Left lung (tissue), 10 donors: ENCODE data around the gene CCND2. TPM values are rescaled to one million over a fixed set of nuclear protein-coding genes. Genes with fewer than 3 reads are reported as not detected.

Source experiments
- ATAC-seq: fragments of 200-7000 bp; cut with Tn5 transposase; one replicate; pipeline ENCODE4 v1.9.1; 2020; ENCODE audit warnings: moderate library complexity
- DNase-seq, 4 donors: peaks; one replicate each; pipeline ENCODE4 v3.0.0-alpha.2; 2013 to 2020
- H3K27ac ChIP-seq, 2 donors: fragments of 200-600 bp; sonication (generic) in 1 of 2; one replicate each; pipeline versions ENCODE4 v1.5.0 to v1.8.0; 2020 to 2021
- H3K27me3 ChIP-seq, 2 donors: fragments of 200-600 bp; sonication (generic) in 1 of 2; one replicate each; pipeline versions ENCODE4 v1.5.0 to v1.8.0; 2020 to 2021
- H3K36me3 ChIP-seq, 2 donors: fragments of 200-600 bp; sonication (generic) in 1 of 2; one replicate each; pipeline versions ENCODE4 v1.5.0 to v1.8.0; 2020 to 2021
- H3K4me1 ChIP-seq, 2 donors: fragments of 200-600 bp; one replicate each; pipeline ENCODE4 v1.8.0; 2021
- H3K4me3 ChIP-seq, 2 donors: fragments of 200-600 bp; sonication (generic) in 1 of 2; one replicate each; pipeline versions ENCODE4 v1.5.0 to v1.8.0; 2020 to 2021; ENCODE audit warnings: mild to moderate bottlenecking in 1 of 2
- H3K9me3 ChIP-seq, 2 donors: fragments of 200-600 bp; sonication (generic) in 1 of 2; one replicate each; pipeline versions ENCODE4 v1.5.0 to v1.8.0; 2020 to 2021
- intact Hi-C, 2 donors: fragments of 100-400 bp; cut with DNase I; formaldehyde crosslinking; loops; one replicate each; pipeline versions ENCODE4 v1.11.2 to v1.14.2; 2022
- polyA plus RNA-seq, 6 donors: library from polyadenylated mRNA; unstranded; fragments of 120-200 nt; gene quantifications; one replicate each; pipeline ENCODE4 v1.2.1, GENCODE V29; 2013; ENCODE audit not compliant: insufficient read length in 6 of 6
- total RNA-seq, 2 donors: library from RNA; stranded (reverse); fragmentation: NEBNext Ultra II Directional; extraction: Animal tissue kit (Norgen Biotek cat#: 25700); gene quantifications; one replicate each; pipeline ENCODE4 v1.2.1, GENCODE V29; 2021
- TF ChIP-seq, protein P1 (sequence below), 2 donors: fragments of 200-600 bp; sonication (generic) in 1 of 2; IDR thresholded peaks; one replicate each; pipeline versions ENCODE4 v1.5.0 to v1.8.0; 2021; ENCODE audit warnings: antibody characterized with exemption in 2 of 2
- donor health status: DM: no; HTN: yes; CAD: no.
- donor health status: DM: no; HTN: no; CAD: no.

CCND2 gene
- total and polyA plus RNA-seq, 8 donors = 45.6 to 203 (median 58.9) TPM

DNA sequence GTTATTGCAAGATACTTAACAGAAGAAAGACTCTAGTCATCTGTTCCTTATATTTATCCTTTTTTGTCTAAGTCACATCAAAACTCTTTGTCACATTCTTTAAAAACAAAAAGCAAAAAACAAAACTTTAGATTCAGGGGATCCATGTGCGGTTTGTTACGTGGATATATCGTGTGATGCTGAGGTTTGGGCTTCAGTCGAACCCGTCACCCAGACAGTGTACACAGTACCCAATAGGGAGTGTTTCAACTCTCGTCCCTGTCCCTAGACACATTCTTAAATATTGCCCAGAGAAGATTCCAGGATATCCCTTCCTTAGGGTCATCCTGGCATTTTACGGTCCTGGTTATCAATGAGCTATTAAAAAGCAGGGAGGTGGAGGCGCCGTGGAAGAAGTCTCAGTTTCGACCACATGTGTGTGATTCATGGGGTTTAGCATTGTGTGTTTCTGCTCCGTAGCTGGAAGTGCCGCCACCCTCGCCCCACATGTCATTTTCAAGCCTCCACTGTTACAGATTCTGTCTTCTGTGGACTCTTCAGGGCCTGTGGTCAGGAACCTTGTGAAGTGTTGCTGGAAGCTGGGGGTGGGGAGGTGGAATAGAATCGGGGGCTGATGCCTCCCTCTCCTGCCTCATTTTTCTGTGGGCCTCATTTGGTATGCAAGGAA is 19.9 kb downstream of the CCND2 start:
- DNase-seq (no peak), ATAC-seq (no peak)
- intact Hi-C loops = no loop called here
- Histone ChIP-seq H3K36me3 (peaks cover 0 to 77% of the 10 kb centered on the region in 2 donors), H3K27ac (no peak overlapping the region), H3K4me1 (peaks cover 0 to 17% of the 10 kb centered on the region in 2 donors), H3K4me3 (no peak overlapping the region), H3K9me3 (no peaks in the 10 kb centered on the region), H3K27me3 (no peaks in the 10 kb centered on the region)
- TF ChIP-seq, protein P1, sequence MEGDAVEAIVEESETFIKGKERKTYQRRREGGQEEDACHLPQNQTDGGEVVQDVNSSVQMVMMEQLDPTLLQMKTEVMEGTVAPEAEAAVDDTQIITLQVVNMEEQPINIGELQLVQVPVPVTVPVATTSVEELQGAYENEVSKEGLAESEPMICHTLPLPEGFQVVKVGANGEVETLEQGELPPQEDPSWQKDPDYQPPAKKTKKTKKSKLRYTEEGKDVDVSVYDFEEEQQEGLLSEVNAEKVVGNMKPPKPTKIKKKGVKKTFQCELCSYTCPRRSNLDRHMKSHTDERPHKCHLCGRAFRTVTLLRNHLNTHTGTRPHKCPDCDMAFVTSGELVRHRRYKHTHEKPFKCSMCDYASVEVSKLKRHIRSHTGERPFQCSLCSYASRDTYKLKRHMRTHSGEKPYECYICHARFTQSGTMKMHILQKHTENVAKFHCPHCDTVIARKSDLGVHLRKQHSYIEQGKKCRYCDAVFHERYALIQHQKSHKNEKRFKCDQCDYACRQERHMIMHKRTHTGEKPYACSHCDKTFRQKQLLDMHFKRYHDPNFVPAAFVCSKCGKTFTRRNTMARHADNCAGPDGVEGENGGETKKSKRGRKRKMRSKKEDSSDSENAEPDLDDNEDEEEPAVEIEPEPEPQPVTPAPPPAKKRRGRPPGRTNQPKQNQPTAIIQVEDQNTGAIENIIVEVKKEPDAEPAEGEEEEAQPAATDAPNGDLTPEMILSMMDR (IDR thresholded peaks at IDR 0.05) = no peak

DNA sequence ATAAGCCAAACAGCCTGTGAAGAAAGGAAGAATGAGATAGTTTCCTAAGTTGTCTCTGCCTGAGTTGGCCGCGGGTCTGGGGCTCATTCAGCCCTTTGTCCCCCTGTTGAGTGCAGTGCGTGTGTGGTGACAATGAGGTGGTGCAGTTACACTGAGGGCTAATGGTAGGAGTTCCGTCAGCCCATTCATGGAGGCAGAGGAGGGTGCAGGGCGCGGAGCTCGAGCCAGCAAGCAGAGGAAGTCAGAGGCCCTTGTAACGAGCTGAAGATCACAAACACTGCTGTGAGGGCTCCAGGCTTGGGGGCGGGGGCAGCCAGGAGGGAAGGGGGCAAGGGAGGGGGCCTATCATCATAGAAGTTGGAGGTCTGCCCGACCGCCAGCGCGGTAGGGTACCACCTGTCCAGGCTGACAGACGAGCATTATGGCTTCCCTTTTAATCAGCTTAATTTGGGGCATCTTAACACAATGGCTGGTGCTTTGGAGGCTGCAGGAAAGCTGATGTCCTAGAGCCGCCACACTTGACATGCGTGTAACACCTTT is 20.5 kb downstream of the CCND2 start:
- Histone ChIP-seq H3K9me3 (no peaks in the 10 kb centered on the region), H3K4me1 (peaks cover 0 to 11% of the 10 kb centered on the region in 2 donors), H3K4me3 (no peak overlapping the region), H3K27ac (no peak overlapping the region), H3K27me3 (no peaks in the 10 kb centered on the region), H3K36me3 (peaks cover 0 to 77% of the 10 kb centered on the region in 2 donors)
- intact Hi-C loops = no loop called here
- DNase-seq (no peak), ATAC-seq (no peak)
- TF ChIP-seq, protein P1 (IDR thresholded peaks at IDR 0.05) = no peak

DNA sequence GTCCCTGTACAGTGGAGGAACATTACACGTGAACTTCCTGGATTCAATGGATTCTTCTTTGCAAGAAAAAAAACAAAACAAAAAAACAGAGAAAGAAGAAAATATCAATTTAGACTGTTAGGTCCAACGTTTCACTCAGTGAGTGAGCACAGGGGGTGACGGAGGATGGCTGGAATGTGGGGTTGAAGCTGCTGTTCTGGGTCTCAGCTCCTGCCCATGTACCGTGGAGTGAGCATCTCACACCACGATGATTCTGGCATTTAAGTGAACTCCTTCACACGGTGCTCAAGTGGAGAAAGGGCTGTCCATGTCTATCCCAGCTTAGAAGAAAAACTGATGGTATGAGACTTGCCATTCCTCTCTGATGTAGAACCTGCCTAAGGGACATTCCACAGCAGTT is 23.2 kb downstream of the CCND2 start:
- ATAC-seq (no peak), DNase-seq (no peak)
- Histone ChIP-seq H3K4me1 (no peaks in the 10 kb centered on the region), H3K9me3 (no peaks in the 10 kb centered on the region), H3K36me3 (peaks cover 0 to 78% of the 10 kb centered on the region in 2 donors), H3K27ac (no peak overlapping the region), H3K4me3 (no peak overlapping the region), H3K27me3 (no peaks in the 10 kb centered on the region)
- intact Hi-C loops = no loop called here
- TF ChIP-seq, protein P1 (IDR thresholded peaks at IDR 0.05) = no peak

DNA sequence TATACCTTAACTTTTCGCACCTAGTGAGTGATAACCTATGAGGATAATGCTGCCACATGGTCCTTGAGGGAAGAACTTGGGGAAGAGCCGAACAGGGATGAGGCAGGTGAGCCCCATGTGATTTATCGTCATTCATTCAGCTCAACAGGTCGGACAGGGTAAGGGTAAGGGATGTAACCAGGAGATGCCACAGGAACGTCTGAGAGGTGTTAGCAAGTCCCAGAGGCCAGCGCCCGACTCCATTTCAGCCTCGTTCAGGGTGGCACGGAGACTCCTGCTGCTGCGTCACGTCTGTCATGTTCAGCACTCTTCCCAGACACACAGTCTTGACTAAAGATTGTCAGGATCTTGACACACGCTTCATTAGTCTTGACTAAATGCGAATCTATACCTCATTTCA is 24.1 kb downstream of the CCND2 start:
- TF ChIP-seq, protein P1 (IDR thresholded peaks at IDR 0.05) = no peak
- no peak for DNase-seq
- H3K36me3 ChIP-seq = peaks cover 0 to 84% of the 10 kb centered on the region in 2 donors
- no peaks in the 10 kb centered on the region for H3K27me3 ChIP-seq
- H3K27ac ChIP-seq = no peak overlapping the region
- H3K4me1 ChIP-seq = no peaks in the 10 kb centered on the region
- H3K9me3 ChIP-seq = no peaks in the 10 kb centered on the region
- intact Hi-C loops = no loop called here
- no peak for ATAC-seq
- no peak overlapping the region for H3K4me3 ChIP-seq

DNA sequence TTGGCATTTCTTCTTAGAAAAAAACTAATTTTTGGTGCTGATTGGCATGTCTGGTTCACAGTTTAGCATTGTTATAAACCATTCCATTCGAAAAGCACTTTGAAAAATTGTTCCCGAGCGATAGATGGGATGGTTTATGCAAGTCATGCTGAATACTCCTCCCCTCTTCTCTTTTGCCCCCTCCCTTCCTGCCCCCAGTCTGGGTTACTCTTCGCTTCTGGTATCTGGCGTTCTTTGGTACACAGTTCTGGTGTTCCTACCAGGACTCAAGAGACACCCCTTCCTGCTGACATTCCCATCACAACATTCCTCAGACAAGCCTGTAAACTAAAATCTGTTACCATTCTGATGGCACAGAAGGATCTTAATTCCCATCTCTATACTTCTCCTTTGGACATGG is 27.3 kb downstream of the CCND2 start:
- H3K27me3 ChIP-seq = no peaks in the 10 kb centered on the region
- no peak for DNase-seq
- no peak overlapping the region for H3K4me3 ChIP-seq
- H3K9me3 ChIP-seq = no peaks in the 10 kb centered on the region
- peaks cover 0 to 91% of the 10 kb centered on the region in 2 donors for H3K36me3 ChIP-seq
- intact Hi-C loops = no loop called here
- ATAC-seq = no peak
- H3K4me1 ChIP-seq = no peaks in the 10 kb centered on the region
- H3K27ac ChIP-seq = no peak overlapping the region
- TF ChIP-seq, protein P1 (IDR thresholded peaks at IDR 0.05) = no peak
